ENCODE measurements around the gene GZMH.

GZMH gene

DNA sequence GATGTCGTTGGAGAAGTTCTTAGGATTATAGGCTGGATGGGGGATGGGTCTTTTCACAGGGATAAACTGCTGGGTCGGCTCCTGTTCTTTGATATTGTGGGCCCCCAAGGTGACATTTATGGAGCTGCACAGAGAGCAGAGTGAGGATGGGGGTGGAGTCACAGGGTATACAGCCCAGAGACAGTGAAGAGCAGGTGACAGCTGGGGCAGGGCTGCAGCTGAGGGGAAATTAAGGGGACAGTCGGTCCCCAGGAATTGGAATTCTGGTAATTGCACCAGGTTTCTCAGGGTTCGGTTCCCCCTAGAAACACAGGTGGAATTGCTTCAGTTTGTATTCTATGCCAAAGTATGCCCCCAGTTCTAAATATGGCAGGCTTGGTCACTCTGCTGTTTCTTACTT, 22.9 kb upstream of the GZMH start:
- no peak for DNase-seq (ENCODE audit: insufficient read length, low spot score)
- FAIRE-seq: no peak
- TF ChIP-seq CTCF (IDR thresholded peaks at IDR 0.05; ENCODE audit: insufficient read depth, missing control alignments): no peak

DNA sequence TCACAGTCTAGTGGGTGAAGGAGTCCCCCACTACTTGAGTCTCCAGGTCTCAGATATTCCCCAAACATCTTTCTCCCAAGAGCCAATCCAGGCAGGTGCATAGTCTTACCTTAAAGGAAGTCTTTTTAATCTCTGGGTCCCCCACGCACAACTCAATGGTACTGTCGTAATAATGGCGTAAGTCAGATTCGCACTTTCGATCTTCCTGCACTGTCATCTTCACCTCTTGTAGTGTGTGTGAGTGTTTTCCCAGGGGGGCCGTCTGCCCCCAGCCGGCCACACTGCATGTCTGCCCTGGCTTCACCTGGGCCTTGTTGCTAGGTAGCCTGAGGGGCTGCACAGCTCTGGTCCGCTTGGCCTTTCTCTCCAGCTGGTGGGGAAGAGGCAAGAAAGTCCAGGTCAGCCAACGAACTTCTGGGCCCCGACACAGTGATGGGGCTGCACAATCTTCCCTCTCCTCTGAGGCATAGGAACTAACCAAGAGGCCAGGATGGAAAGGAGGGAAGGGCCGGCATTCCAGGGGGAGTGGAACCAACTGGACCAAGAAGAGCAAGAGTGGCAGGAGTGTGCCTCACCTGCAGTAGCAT, 22.4 kb upstream of the GZMH start:
- FAIRE-seq (no peak), DNase-seq (ENCODE audit: insufficient read length, low spot score) (no peak)
- no peak for TF ChIP-seq CTCF (IDR thresholded peaks at IDR 0.05; ENCODE audit: insufficient read depth, missing control alignments)

DNA sequence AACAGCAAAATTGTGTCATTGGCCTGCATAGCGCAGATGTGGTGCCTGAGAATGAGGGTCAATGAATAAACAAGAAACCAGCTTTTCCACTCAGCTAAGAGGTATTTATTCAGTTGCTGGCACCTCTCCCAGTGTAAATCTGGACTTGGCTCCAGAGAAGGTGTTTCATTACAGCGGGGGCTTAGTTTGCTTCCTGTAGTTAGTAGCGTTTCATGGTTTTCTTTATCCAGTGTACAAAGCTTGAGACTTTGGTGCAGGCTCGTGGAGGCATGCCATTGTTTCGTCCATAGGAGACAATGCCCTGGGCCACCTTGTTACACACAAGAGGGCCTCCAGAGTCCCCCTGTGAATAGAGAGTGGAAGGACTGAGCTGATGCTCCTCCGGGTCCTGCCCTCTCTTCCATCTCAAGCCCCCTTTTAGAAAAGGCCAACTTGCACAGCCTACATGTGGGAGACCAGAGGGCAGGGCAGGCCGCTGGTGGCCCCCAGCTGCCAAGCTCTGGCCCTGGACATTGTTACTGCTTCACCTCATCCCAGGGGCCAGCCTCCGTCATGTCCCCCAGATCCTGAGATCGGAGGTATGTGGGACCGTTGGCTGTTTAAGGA, 21.5 kb upstream of the GZMH start:
- FAIRE-seq (no peak), DNase-seq (ENCODE audit: insufficient read length, low spot score) (no peak)
- no peak for TF ChIP-seq CTCF (IDR thresholded peaks at IDR 0.05; ENCODE audit: insufficient read depth, missing control alignments)

GRCh38 chr14:24630087-24630871, 20.8 kb upstream of the GZMH start:
- TF ChIP-seq CTCF (IDR thresholded peaks at IDR 0.05; ENCODE audit: insufficient read depth, missing control alignments): no peak
- no peak for DNase-seq (ENCODE audit: insufficient read length, low spot score)
- no peak for FAIRE-seq

- TF ChIP-seq CTCF (IDR thresholded peaks at IDR 0.05; ENCODE audit: insufficient read depth, missing control alignments): no peak
- FAIRE-seq (no peak), DNase-seq (ENCODE audit: insufficient read length, low spot score) (no peak)
These were observed 20.0 kb upstream of the GZMH start for GRCh38 chr14:24629521-24629920.

GRCh38 chr14:24613747-24614146, 4.3 kb upstream of the GZMH start:
- FAIRE-seq: no peak

More at GRCh38 chr14:24613747-24614146, 4.3 kb upstream of the GZMH start:
- no peak for TF ChIP-seq CTCF (IDR thresholded peaks at IDR 0.05; ENCODE audit: insufficient read depth, missing control alignments)
- DNase-seq (ENCODE audit: insufficient read length, low spot score): no peak
